HPDE6-E6E7 (cell line): Measurements from ENCODE around the gene KIF19.
"Not testable (repeated sequence)": the region's sequence is repeated elsewhere in the genome, so short reads cannot be mapped to it uniquely, and the experiment has no call there.

ENCODE experiments used
- DNase-seq: peaks from one replicate; pipeline ENCODE4 v3.0.0; 2011; ENCODE audit warnings: missing footprints; ENCODE audit errors: extremely low spot score

Gene KIF19

DNA sequence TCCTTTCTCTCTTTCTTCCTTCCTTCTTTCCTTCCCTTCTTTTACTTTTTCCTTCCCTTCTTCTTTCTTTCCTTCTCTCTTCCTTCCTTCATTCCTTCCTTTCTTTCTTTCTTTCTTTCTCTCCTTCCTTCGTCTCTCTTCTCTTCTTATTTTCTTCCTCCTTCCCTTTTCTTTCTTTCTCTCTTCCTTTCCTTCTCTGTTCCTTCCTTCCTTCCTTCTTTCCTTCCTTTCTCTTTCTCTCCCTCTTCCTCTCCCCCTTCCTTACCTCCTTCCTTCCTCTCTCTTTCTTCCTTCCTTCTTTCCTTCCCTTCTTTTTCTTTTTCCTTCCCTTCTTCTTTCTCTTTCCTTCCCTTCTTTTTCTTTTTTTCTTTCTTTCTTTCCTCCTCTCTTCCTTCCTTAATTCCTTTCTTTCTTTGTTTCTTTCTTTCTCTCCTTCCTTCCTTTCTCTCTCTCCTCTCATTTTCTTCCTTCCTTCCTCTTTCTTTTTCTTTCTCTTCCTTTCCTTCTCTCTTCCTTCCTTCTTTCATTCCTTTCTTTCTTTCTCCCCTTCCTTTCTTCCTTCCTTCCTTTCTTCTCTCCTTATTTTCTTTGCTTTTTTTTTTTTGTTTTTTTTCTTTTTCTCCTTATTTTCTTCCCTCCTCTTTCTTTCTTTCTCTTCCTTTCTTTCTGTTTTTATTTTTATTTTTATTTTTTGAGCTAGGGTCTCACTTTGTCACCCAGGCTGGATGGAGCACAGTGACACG is 64.1 kb downstream of the KIF19 start:
- DNase-seq = no peak

DNA sequence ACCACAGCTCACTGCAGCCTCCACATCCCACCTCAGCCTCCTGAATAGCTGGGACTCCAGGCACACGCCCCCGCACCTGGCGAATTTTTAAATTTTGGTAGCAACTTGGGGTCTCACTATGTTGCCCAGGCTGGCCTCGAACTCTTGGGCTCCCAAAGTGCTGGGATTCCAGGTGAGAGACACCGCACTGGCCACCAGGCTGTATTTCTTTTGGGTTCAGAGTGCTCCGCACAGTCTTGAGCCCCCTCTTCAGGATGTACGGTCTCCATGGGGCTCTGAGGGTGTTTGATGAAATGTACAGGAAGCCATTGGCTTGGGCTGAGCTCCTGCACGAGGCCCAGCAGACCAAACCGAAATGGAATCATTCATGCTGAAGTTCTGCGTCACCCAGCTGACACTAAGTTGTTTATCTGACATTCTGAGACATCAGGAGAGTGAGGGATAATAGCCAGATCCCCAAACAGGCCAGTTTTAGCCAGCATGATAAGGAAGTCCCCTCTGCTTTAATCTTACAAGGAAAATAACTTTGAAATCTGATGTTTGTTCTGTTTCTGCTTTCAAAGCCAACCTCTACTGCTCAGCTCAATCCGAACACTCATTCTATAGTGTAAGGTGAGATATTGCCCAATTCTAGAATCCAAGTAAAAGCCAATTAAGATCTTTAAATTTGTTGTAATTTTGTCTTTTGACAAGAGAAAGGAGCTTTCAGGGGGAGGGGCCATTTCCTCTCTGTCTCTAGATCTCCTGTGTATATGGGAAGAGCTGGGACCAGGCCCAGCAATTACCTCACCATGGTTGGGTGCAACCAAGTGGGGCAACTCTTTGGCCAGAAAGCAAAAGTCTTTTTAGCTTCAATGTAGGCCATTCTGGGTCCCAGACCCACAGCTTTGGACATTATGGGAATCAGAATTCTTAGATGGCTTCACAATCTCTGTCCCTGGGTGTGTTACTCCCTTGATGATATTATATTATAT is 64.9 kb downstream of the KIF19 start:
- DNase-seq = no peak

DNA sequence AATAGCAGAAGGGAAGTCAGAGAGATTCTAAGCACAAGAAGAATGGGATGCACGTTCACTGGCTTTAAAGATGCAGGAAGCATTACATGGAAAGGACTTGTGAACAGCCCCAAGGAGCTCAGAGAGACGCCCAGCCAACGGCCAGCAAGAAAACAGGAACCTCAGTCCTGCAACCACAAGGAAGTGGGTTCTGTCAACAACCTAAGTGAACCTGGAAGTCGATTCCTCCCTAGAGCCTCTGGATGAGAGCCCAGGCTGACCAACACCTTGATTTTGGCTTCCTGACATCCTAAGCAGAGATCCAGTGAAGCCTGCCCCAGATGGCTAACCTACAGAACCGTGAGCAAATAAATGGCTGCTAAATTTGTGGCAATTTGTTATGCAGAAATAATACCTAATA is 65.7 kb downstream of the KIF19 start:
- DNase-seq = no peak

DNA sequence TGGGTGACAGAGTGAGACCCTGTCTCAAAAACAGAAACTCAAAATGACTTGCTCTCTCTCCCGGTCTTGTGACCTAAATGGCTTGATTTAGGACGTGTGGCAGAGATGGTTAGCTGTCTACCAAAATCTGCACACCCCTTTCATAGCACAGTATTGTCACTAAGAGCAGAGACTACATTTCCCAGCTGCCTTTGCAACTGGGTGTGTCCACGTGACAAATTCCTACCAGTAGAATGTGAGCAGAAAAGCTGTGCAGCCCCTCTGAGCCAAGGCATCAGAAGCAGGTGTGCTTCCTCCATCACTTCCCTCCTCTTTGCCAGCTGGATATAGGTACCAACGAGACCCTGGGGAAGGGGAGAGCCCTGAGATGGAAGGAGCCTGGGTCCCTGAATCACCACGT is 66.8 kb downstream of the KIF19 start:
- no peak for DNase-seq

DNA sequence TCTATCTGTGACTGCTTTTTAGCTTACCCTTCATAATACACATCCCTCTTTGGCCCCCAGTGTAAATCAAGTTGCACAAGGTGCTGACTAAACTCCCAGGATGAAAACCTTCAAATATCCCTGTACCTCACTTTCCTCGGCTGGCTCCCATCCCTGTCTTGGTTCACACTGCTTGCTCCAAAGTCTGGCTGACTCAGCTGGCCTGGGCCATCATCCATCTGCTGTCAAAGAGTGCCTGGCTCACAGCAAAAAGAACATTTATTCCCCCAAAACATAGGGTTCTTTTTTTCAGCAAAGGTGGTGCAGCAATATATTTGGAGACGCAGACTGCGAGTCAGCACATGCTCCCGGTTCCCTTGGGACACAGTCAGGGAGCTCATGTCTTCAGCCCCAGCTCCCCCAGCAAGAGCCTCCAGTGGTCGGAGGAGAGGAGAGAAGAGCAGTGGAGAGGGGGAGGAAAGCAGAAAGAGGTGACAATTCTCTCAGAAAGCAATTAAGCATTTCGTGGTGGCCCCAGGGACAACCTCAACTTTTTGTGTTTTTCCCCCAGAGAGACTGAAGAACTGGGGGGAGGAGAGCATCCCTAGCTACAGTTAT is 67.4 kb downstream of the KIF19 start:
- no peak for DNase-seq

DNA sequence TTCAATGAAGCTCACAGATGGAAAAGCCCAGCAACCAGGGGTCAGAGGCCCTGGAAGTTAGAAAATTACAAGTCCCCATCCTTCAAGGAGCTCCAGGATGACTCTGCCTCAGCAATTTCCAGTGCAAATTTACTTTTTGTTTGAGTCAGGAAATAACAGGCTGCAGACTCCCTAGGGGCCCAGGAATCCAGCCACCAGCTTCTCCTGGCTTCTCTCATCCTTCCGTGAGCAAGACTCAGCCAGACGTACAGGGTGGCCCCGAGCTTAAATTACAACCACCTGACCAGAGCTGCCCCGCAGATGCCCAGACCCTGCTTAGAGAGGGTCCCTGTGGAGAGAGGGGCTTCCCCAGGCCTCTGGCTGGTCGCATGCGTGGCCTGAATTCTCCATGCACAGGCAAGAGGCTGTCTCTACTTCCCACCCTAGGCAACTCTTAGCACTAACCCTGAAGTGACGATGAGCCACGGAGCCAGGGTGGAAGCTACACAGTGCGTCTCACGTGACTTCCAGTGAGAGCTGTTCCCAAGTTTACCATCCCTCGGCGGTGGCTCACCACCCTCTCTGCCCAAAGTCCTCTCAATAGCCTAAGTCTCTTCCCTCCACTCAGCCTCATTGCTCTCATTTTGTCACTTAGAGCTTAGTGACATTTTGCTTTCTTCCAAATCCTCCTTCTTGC is 68.4 kb downstream of the KIF19 start:
- no peak for DNase-seq

DNA sequence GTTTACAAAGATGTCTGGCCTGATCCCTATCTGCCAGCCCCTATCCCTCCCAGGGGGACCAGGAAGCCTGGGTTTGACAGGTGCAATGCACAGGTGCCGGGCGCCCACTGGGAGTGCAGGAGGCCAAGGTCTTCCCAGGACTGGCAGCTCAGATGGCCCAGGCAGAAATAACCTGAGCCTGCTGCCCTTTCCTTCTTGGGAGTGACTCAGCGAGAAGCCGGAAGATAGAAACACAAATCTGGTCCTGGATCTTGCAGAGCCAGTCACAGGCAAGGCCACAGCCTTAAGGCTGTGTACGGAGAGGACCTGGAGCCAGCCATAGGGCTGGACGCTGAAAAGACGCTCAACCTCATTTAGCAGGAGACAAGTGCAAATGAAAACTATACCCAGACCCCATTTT is 69.0 kb downstream of the KIF19 start:
- peak; percentile 26 for DNase-seq

DNA sequence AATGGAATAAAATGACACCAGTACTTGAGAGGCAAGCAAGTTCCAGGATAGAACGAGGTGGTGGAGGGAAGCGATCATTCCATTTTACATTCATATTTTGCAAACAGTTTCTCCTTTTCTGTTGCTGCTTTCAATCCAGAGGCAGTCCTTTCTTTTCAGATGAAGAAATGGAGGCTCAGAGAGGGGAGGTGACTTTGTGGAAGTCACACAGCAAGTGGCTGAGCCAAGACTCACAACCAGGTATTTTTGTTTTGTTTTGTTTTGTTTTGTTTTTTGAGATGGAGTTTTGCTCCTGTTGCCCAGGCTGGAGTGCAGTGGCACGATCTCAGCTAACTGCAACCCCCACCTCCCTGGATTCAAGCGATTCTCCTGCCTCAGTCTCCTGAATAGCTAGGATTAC is 70.5 kb downstream of the KIF19 start:
- no peak for DNase-seq

DNA sequence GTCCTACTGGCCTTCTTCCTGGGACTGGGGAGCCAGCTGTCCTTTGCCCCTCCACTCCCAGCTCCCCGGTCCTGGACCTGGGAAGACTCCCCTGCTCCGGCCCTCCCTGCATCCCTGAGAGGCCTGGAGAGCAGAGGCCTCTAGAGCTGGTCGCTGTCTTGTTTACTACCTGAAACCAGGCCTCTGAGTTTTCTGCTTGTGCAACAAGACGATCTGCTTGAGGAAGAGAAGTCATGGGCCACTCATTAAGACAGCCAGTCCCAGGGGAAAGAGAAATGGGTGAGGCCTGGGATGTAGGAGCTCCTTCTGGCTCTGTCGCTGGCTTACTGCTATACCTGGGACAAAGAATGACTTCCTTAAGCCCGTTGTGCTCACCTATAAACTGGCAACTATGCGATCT is 76.0 kb downstream of the KIF19 start:
- no peak for DNase-seq

DNA sequence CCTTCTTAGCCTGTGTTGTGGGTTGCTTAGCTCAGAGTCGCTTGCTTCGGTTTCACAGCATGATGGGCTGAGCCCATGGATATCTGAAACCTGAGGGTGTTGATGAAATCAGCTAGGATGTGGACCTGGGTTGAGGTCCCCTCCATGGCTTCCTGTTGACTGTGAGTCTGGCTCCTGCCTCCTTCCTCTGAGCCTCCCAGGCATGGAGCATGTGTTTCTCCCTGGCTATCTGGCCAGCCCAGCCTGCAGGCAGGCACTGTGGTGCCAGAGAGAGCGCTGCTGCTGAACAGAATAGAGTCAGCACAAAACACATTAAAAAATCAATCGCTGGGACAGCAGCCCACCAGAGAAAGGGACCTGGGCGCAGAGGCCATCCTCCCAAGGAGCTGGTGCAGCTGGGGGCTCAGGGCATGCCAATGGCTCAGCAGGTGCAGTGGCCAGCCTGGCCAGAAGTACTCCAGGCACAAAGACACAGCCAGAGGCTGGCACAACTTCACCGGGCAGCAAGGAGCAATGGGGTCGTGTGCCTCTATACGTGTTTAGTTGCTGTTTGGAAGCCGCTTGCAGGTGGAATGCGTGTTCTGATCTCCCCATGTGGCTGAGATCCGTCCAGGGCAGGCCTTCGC is 77.6 kb downstream of the KIF19 start:
- DNase-seq = no peak

DNA sequence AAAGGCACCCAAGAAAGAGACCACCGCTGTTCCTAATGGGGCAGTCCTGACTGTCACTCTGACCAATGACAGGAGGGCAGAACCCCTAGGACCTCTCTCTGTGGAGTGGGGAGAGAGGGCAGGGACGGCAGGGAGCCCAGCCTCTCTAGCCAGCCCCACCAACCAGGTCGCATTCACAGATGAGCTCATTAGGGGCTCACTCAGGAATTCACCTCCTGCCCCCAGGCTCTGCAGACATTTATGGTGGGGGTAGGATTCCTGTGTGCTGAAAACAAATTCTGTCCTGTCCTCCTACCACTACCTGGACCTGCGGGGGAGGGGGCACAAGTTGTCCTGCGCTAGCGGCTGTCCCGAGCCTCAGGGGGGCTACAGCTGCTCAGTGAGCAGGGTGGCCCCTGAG is 78.2 kb downstream of the KIF19 start:
- DNase-seq = no peak

DNA sequence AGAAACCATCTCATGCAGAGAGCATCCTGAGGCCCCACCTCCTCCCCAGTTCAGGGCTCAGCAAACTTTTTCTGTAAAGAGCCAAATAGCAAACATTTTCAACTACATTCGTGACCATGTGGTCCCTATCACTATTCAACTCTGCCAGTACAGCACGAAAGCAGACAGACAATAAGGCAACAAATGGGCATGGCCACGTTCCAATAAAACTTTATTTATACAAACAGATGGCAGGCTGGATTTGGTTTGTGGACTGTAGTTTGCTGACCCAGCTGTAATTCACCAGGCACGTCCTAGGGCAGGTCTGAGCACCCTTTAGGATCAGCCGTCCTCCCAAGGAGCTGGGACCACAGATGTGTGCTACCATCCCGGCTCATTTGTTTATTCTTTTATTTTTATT is 78.8 kb downstream of the KIF19 start:
- DNase-seq = no peak

DNA sequence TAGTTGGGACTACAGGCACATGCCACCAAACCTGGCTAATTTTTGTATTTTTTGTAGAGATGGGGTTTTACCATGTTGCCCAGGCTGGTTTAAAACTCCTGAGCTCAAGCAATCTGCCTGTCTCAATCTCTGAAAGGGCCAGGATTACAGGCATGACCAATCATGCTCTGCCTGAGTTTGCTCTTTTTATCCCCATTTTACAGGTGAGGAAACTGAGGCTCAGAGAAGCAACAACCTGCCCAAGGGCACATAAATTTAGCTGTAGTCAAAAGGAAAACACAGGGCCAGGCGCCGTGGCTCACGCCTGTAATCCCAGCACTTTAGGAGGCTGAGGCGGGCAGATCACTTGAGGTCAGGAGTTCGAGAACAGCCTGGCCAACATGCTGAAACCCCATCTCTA is 79.3 kb downstream of the KIF19 start:
- not testable (repeated sequence) for DNase-seq
